K562 (cell line): ENCODE results near the gene MBNL1. TPM values are rescaled to one million over a fixed set of nuclear protein-coding genes. Genes with fewer than 3 reads are reported as not detected.

ENCODE experiments used
- FIP1L1 ChIP-seq: fragments of 200-400 bp; formaldehyde crosslinking; IDR thresholded peaks from 2 replicates; pipeline ENCODE4 v1.6.1; 2018; ENCODE audit warnings: mild to moderate bottlenecking, low read depth, low read length; ENCODE audit not compliant: poor library complexity, severe bottlenecking
- FOXM1 ChIP-seq, 2 experiments: fragments of 450-650 bp in 1 of 2; sonication (generic) in 1 of 2; formaldehyde crosslinking in 1 of 2; IDR thresholded peaks; 2 replicates each; pipeline versions ENCODE4 v1.6.1 to v1.9.0; 2017 to 2022; ENCODE audit warnings: low read depth in 2 of 2, mild to moderate bottlenecking in 2 of 2, missing genetic modification reagents in 1 of 2, moderate library complexity in 1 of 2
- FOXP1 ChIP-seq: sonication (generic); formaldehyde crosslinking; IDR thresholded peaks from 2 replicates; pipeline ENCODE4 v1.8.0; 2022; ENCODE audit warnings: mild to moderate bottlenecking, missing genetic modification reagents
- HCFC1 ChIP-seq: IDR thresholded peaks from 2 replicates; pipeline ENCODE4 v1.6.1; 2012; ENCODE audit warnings: low read depth, low read length, improper control_type of control experiment
- KAT7 ChIP-seq: sonication (generic); formaldehyde crosslinking; IDR thresholded peaks from 2 replicates; pipeline ENCODE4 v1.8.0; 2022; ENCODE audit warnings: missing genetic modification reagents, mild to moderate bottlenecking, borderline replicate concordance
- MBD2 ChIP-seq: sonication (generic); IDR thresholded peaks from 2 replicates; pipeline ENCODE4 v1.6.1; 2016; ENCODE audit warnings: low read depth, borderline replicate concordance
- MED1 ChIP-seq: sonication (generic); formaldehyde crosslinking; IDR thresholded peaks from 2 replicates; pipeline ENCODE4 v1.8.1; 2023; ENCODE audit warnings: missing genetic modification reagents, borderline replicate concordance
- NCOA2 ChIP-seq, 2 experiments: fragments of 450-650 bp; IDR thresholded peaks; 2 replicates each; pipeline ENCODE4 v1.6.1; 2018; ENCODE audit warnings: mild to moderate bottlenecking in 2 of 2, moderate library complexity in 1 of 2; ENCODE audit not compliant: partially characterized antibody in 2 of 2
- NCOR1 ChIP-seq: fragments of 450-650 bp; IDR thresholded peaks from 2 replicates; pipeline ENCODE4 v1.6.1; 2016; ENCODE audit warnings: mild to moderate bottlenecking, moderate library complexity
- NFXL1 ChIP-seq: fragments of 450-650 bp; formaldehyde crosslinking; IDR thresholded peaks from 2 replicates; pipeline ENCODE4 v1.4.0; 2021; ENCODE audit warnings: mild to moderate bottlenecking
- PHTF2 ChIP-seq: fragments of 250-450 bp; sonication (Bioruptor Pico); IDR thresholded peaks from 2 replicates; pipeline ENCODE4 v1.5.0; 2021; ENCODE audit warnings: mild to moderate bottlenecking
- SMARCA5 ChIP-seq: fragments of 450-650 bp; IDR thresholded peaks from 2 replicates; pipeline ENCODE4 v1.6.1; 2016
- SRSF9 ChIP-seq: fragments of 200-400 bp; formaldehyde crosslinking; IDR thresholded peaks from 2 replicates; pipeline ENCODE4 v1.6.1; 2017; ENCODE audit warnings: low read depth, low read length, borderline replicate concordance
- STAT5B ChIP-seq: fragments of 250-450 bp; sonication (Bioruptor Pico); IDR thresholded peaks from 2 replicates; pipeline ENCODE4 v1.8.0; 2021; ENCODE audit warnings: mild to moderate bottlenecking, inconsistent platforms
- ZC3H11A ChIP-seq: IDR thresholded peaks from 2 replicates; pipeline ENCODE4 v1.6.1; 2012; ENCODE audit warnings: low read depth, low read length, improper control_type of control experiment
- ZFX ChIP-seq: sonication (generic); formaldehyde crosslinking; IDR thresholded peaks from 2 replicates; pipeline ENCODE4 v1.8.0; 2022; ENCODE audit warnings: mild to moderate bottlenecking, missing genetic modification reagents, moderate library complexity
- ZKSCAN1 ChIP-seq: fragments of 150-350 bp; IDR thresholded peaks from 2 replicates; pipeline ENCODE4 v1.6.1; 2016; ENCODE audit warnings: low read depth, low read length
- ZNF133 ChIP-seq: fragments of 250-450 bp; sonication (Bioruptor Pico); IDR thresholded peaks from 2 replicates; pipeline ENCODE4 v1.4.0; 2020; ENCODE audit warnings: mild to moderate bottlenecking
- ZNF175 ChIP-seq: fragments of 200-800 bp; sonication (Bioruptor generic); IDR thresholded peaks from 2 replicates; pipeline ENCODE4 v1.6.1; 2016; ENCODE audit warnings: low read depth, mild to moderate bottlenecking, missing genetic modification characterization, missing compliant biosample characterization
- ZNF408 ChIP-seq: fragments of 250-450 bp; sonication (Bioruptor Pico); IDR thresholded peaks from 2 replicates; pipeline ENCODE4 v1.4.0; 2020; ENCODE audit warnings: low read depth, mild to moderate bottlenecking, moderate library complexity
- ZNF507 ChIP-seq: conservative IDR thresholded peaks from 2 replicates; pipeline ENCODE4 v1.6.1; 2017; ENCODE audit warnings: missing genetic modification characterization, missing compliant biosample characterization
- ZNF668 ChIP-seq: fragments of 250-450 bp; sonication (Bioruptor Pico); IDR thresholded peaks from 2 replicates; pipeline ENCODE4 v1.8.0; 2022; ENCODE audit warnings: mild to moderate bottlenecking, inconsistent platforms
- ZNF76 ChIP-seq: fragments of 250-450 bp; sonication (Bioruptor Pico); IDR thresholded peaks from 2 replicates; pipeline ENCODE4 v1.4.0; 2020; ENCODE audit warnings: mild to moderate bottlenecking, moderate library complexity, borderline replicate concordance
- polyA plus RNA-seq, 8 experiments: library from polyadenylated mRNA; depleted of rRNA in 4 of 8; stranded (reverse) in 5 of 8; unstranded in 3 of 8; fragments of >200 nt; fragmentation: Nextera tagmentation in 2 of 8; fragmentation: Illumina TruSeq in 1 of 8; extraction: Ambion mirVana in 2 of 8; extraction: Trizol in 1 of 8; gene quantifications; 2 replicates each; pipeline versions ENCODE4 v1.2.1 to v1.2.3, GENCODE V29; 2011 to 2014; ENCODE audit warnings: inconsistent platforms in 1 of 8, missing spikeins in 1 of 8
- total RNA-seq, 7 experiments: library from RNA; depleted of rRNA in 6 of 7; stranded (reverse); fragments of >200 nt in 6 of 7; fragmentation: Illumina TruSeq in 2 of 7; extraction: Trizol in 2 of 7; gene quantifications; 2 replicates each; pipeline versions ENCODE4 v1.2.1 to v1.2.3, GENCODE V29; 2011 to 2021; ENCODE audit warnings: low replicate concordance in 1 of 7
- TF ChIP-seq, protein P1 (sequence below): fragments of 250-450 bp; sonication (Bioruptor Pico); IDR thresholded peaks from 2 replicates; pipeline ENCODE4 v1.5.0; 2021
- TF ChIP-seq, protein P2 (sequence below), 2 experiments: fragments of 450-650 bp; IDR thresholded peaks; 2 replicates each; pipeline ENCODE4 v1.6.1; 2018; ENCODE audit warnings: mild to moderate bottlenecking in 2 of 2, low read depth in 1 of 2; ENCODE audit not compliant: partially characterized antibody in 2 of 2

Gene MBNL1
- total and polyA plus RNA-seq, 9 of the 15 experiments (the other 6 are each of a cell fraction or from before 2014, with no cell fraction given): 70.3 to 243 (median 220) TPM

DNA sequence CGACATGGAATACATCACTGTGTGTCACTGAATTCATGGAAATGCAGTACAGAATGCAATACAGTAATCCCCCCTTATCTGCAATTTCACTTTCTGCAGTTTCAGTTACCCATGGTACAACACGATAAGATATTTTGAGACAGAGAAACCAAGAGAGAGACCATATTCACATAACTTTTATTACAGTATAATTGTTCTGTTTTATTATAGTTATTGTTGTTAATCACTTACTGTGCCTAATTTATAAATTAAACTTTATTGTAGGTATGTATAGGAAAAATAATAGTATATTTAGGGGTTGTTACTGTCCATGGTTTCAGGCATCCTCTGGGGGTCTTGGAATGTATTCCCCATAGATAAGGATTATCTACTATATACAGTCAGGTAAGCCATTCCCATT, 61.8 kb downstream of the MBNL1 start (continued):
- no peak for TF ChIP-seq ZNF408 (CRISPR knock-in tag)
- TF ChIP-seq, protein P1, sequence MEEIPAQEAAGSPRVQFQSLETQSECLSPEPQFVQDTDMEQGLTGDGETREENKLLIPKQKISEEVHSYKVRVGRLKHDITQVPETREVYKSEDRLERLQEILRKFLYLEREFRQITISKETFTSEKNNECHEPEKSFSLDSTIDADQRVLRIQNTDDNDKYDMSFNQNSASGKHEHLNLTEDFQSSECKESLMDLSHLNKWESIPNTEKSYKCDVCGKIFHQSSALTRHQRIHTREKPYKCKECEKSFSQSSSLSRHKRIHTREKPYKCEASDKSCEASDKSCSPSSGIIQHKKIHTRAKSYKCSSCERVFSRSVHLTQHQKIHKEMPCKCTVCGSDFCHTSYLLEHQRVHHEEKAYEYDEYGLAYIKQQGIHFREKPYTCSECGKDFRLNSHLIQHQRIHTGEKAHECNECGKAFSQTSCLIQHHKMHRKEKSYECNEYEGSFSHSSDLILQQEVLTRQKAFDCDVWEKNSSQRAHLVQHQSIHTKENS (CRISPR knock-in tag): no peak
- no peak for TF ChIP-seq ZNF507 (tag)
- no peak for TF ChIP-seq ZNF76 (CRISPR knock-in tag)
- TF ChIP-seq NCOR1: peak; percentile 57
- TF ChIP-seq ZNF133 (CRISPR knock-in tag): no peak
- TF ChIP-seq ZNF175 (CRISPR knock-in tag): no peak
- no peak for TF ChIP-seq ZNF668 (CRISPR knock-in tag)
- peak; percentile 42 for TF ChIP-seq FOXM1 (IDR thresholded peaks at IDR 0.05; ENCODE audit: low read depth)
- TF ChIP-seq FOXM1 (CRISPR knock-in tag; IDR thresholded peaks at IDR 0.05; ENCODE audit: low read depth): no peak
- TF ChIP-seq ZKSCAN1: no peak
- TF ChIP-seq SMARCA5: no peak
- TF ChIP-seq MED1: no peak
- TF ChIP-seq, protein P2, sequence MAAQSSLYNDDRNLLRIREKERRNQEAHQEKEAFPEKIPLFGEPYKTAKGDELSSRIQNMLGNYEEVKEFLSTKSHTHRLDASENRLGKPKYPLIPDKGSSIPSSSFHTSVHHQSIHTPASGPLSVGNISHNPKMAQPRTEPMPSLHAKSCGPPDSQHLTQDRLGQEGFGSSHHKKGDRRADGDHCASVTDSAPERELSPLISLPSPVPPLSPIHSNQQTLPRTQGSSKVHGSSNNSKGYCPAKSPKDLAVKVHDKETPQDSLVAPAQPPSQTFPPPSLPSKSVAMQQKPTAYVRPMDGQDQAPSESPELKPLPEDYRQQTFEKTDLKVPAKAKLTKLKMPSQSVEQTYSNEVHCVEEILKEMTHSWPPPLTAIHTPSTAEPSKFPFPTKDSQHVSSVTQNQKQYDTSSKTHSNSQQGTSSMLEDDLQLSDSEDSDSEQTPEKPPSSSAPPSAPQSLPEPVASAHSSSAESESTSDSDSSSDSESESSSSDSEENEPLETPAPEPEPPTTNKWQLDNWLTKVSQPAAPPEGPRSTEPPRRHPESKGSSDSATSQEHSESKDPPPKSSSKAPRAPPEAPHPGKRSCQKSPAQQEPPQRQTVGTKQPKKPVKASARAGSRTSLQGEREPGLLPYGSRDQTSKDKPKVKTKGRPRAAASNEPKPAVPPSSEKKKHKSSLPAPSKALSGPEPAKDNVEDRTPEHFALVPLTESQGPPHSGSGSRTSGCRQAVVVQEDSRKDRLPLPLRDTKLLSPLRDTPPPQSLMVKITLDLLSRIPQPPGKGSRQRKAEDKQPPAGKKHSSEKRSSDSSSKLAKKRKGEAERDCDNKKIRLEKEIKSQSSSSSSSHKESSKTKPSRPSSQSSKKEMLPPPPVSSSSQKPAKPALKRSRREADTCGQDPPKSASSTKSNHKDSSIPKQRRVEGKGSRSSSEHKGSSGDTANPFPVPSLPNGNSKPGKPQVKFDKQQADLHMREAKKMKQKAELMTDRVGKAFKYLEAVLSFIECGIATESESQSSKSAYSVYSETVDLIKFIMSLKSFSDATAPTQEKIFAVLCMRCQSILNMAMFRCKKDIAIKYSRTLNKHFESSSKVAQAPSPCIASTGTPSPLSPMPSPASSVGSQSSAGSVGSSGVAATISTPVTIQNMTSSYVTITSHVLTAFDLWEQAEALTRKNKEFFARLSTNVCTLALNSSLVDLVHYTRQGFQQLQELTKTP (IDR thresholded peaks at IDR 0.05; ENCODE audit: low read depth in 1 of 2, partially characterized antibody in 2 of 2): no peak
- no peak for TF ChIP-seq STAT5B (CRISPR knock-in tag)
- TF ChIP-seq ZFX (CRISPR knock-in tag): no peak
- TF ChIP-seq FIP1L1: no peak
- TF ChIP-seq NCOA2 (IDR thresholded peaks at IDR 0.05; ENCODE audit: partially characterized antibody in 2 of 2): peak in 1 of 2 experiments; percentile 60
- TF ChIP-seq MBD2: 0 out of 2 replicates have a peak, but pooled peaks have one; percentile 20
- TF ChIP-seq ZC3H11A: no peak
- TF ChIP-seq PHTF2: no peak
- no peak for TF ChIP-seq HCFC1
- TF ChIP-seq KAT7: no peak
- no peak for TF ChIP-seq FOXP1 (CRISPR knock-in tag)
- no peak for TF ChIP-seq NFXL1 (CRISPR knock-in tag)
- TF ChIP-seq SRSF9: no peak
